ENCODE data around the gene FAF1.

Gene FAF1

GRCh38 chr1:50416150-50416527 lies 543.9 kb downstream of the FAF1 start:
- ChIA-PET CTCF (no interaction called here), POLR2A (no interaction called here)
- no peak for DNase-seq (ENCODE audit: extremely low spot score)

GRCh38 chr1:50415235-50416149 lies 544.6 kb downstream of the FAF1 start:
- TF ChIP-seq ELF4 (IDR thresholded peaks at IDR 0.05): no peak
- TF ChIP-seq LEF1 (IDR thresholded peaks at IDR 0.05; ENCODE audit: borderline replicate concordance): no peak
- TF ChIP-seq TARDBP (IDR thresholded peaks at IDR 0.05): no peak
- no peak for TF ChIP-seq FOXA1 (IDR thresholded peaks at IDR 0.05)
- no peak for TF ChIP-seq L3MBTL2 (conservative IDR thresholded peaks at IDR 0.05)
- TF ChIP-seq HDGF (IDR thresholded peaks at IDR 0.05; ENCODE audit: borderline replicate concordance): no peak
- no peak for TF ChIP-seq SP1 (IDR thresholded peaks at IDR 0.05)
- TF ChIP-seq NFRKB (IDR thresholded peaks at IDR 0.05): no peak
- ChIA-PET POLR2A (interaction anchor here (2.5 kb wide), 1 partner anchor 8 kb away, joined by 14 read pairs; the partner anchor contains the start of gene DMRTA2), CTCF (no interaction called here)
- DNase-seq (ENCODE audit: extremely low spot score): no peak

More at GRCh38 chr1:50416150-50416527, 543.9 kb downstream of the FAF1 start:
- TF ChIP-seq PKNOX1 (IDR thresholded peaks at IDR 0.05) (no peak), ZNF384 (IDR thresholded peaks at IDR 0.05) (no peak), TARDBP (IDR thresholded peaks at IDR 0.05) (no peak), SP1 (IDR thresholded peaks at IDR 0.05) (no peak), FOXM1 (IDR thresholded peaks at IDR 0.05; ENCODE audit: borderline replicate concordance) (no peak), SUZ12 (IDR thresholded peaks at IDR 0.05) (no peak), FOXK2 (IDR thresholded peaks at IDR 0.05) (no peak), LEF1 (IDR thresholded peaks at IDR 0.05; ENCODE audit: borderline replicate concordance) (no peak), L3MBTL2 (conservative IDR thresholded peaks at IDR 0.05) (no peak), ARNT (IDR thresholded peaks at IDR 0.05) (no peak), ELF4 (IDR thresholded peaks at IDR 0.05) (no peak), NFRKB (IDR thresholded peaks at IDR 0.05) (no peak), CTBP1 (IDR thresholded peaks at IDR 0.05; ENCODE audit: borderline replicate concordance) (no peak), FOXA1 (IDR thresholded peaks at IDR 0.05) (no peak), BHLHE40 (IDR thresholded peaks at IDR 0.05; ENCODE audit: borderline replicate concordance) (no peak)

- no peak for DNase-seq (ENCODE audit: extremely low spot score)
- POLR2A ChIA-PET: interaction anchor here (2.5 kb wide), 1 partner anchor 8 kb away, joined by 14 read pairs; the partner anchor contains the start of gene DMRTA2
- CTCF ChIA-PET: no interaction called here
- no peak for TF ChIP-seq L3MBTL2 (conservative IDR thresholded peaks at IDR 0.05)
- no peak for TF ChIP-seq ELF4 (IDR thresholded peaks at IDR 0.05)
- no peak for TF ChIP-seq ARNT (IDR thresholded peaks at IDR 0.05)
- TF ChIP-seq FOXK2 (IDR thresholded peaks at IDR 0.05): no peak
- TF ChIP-seq HDGF (IDR thresholded peaks at IDR 0.05; ENCODE audit: borderline replicate concordance): no peak
- TF ChIP-seq PKNOX1 (IDR thresholded peaks at IDR 0.05): no peak
- no peak for TF ChIP-seq TARDBP (IDR thresholded peaks at IDR 0.05)
- no peak for TF ChIP-seq FOXA1 (IDR thresholded peaks at IDR 0.05)
- no peak for TF ChIP-seq LEF1 (IDR thresholded peaks at IDR 0.05; ENCODE audit: borderline replicate concordance)
- no peak for TF ChIP-seq CTBP1 (IDR thresholded peaks at IDR 0.05; ENCODE audit: borderline replicate concordance)
- no peak for TF ChIP-seq ZNF384 (IDR thresholded peaks at IDR 0.05)
- no peak for TF ChIP-seq NFRKB (IDR thresholded peaks at IDR 0.05)
- no peak for TF ChIP-seq BHLHE40 (IDR thresholded peaks at IDR 0.05; ENCODE audit: borderline replicate concordance)
Observed at GRCh38 chr1:50414853-50415234, 545.2 kb downstream of the FAF1 start.

- ChIA-PET CTCF (no interaction called here), POLR2A (interaction anchor here (2.5 kb wide), 1 partner anchor 10 kb away, joined by 14 read pairs; the partner anchor contains the start of gene DMRTA2)
- DNase-seq (ENCODE audit: extremely low spot score): no peak
- no peak for TF ChIP-seq LEF1 (IDR thresholded peaks at IDR 0.05; ENCODE audit: borderline replicate concordance)
- no peak for TF ChIP-seq ARNT (IDR thresholded peaks at IDR 0.05)
- no peak for TF ChIP-seq FOXK2 (IDR thresholded peaks at IDR 0.05)
- no peak for TF ChIP-seq ZNF384 (IDR thresholded peaks at IDR 0.05)
Observed at GRCh38 chr1:50412813-50413476, 547.1 kb downstream of the FAF1 start.

GRCh38 chr1:50405814-50406213 lies 554.3 kb downstream of the FAF1 start:
- ChIA-PET POLR2A (no interaction called here), CTCF (no interaction called here)
- TF ChIP-seq PKNOX1 (IDR thresholded peaks at IDR 0.05): no peak
- no peak for TF ChIP-seq L3MBTL2 (conservative IDR thresholded peaks at IDR 0.05)
- TF ChIP-seq NFRKB (IDR thresholded peaks at IDR 0.05): no peak
- no peak for TF ChIP-seq SP1 (IDR thresholded peaks at IDR 0.05)
- no peak for TF ChIP-seq FOXA1 (IDR thresholded peaks at IDR 0.05)
- TF ChIP-seq FOXM1 (IDR thresholded peaks at IDR 0.05; ENCODE audit: borderline replicate concordance): no peak
- DNase-seq (ENCODE audit: extremely low spot score): no peak

GRCh38 chr1:50393522-50394120 lies 566.4 kb downstream of the FAF1 start:
- CTCF ChIA-PET: no interaction called here
- no peak for DNase-seq (ENCODE audit: extremely low spot score)
- TF ChIP-seq L3MBTL2 (conservative IDR thresholded peaks at IDR 0.05) (no peak), FOXM1 (IDR thresholded peaks at IDR 0.05; ENCODE audit: borderline replicate concordance) (no peak), SUZ12 (IDR thresholded peaks at IDR 0.05) (no peak), ZNF384 (IDR thresholded peaks at IDR 0.05) (no peak), FOXK2 (IDR thresholded peaks at IDR 0.05) (no peak), SP1 (IDR thresholded peaks at IDR 0.05) (no peak), FOXA1 (IDR thresholded peaks at IDR 0.05) (no peak), CTBP1 (IDR thresholded peaks at IDR 0.05; ENCODE audit: borderline replicate concordance) (no peak)
- POLR2A ChIA-PET: no interaction called here
